Breast epithelium (tissue), 4 donors: Measurements from ENCODE around the gene SERPINA1. TPM values are rescaled to one million over a fixed set of nuclear protein-coding genes. Genes with fewer than 3 reads are reported as not detected.

Experiments used
- DNase-seq, 2 donors: peaks; one replicate each; pipeline ENCODE4 v3.0.0-alpha.2; 2019; ENCODE audit warnings: low spot score in 2 of 2
- H3K27ac ChIP-seq, 2 donors: fragments of 200-600 bp; sonication (generic) in 1 of 2; one replicate each; pipeline ENCODE4 v1.5.1; 2016 to 2019; ENCODE audit warnings: mild to moderate bottlenecking in 1 of 2
- H3K27me3 ChIP-seq, 2 donors: fragments of 200-600 bp; sonication (generic) in 1 of 2; one replicate each; pipeline versions ENCODE4 v1.5.1 to v1.6.0; 2017 to 2019; ENCODE audit warnings: control low read depth in 1 of 2, mild to moderate bottlenecking in 1 of 2
- H3K36me3 ChIP-seq: fragments of 200-600 bp; one replicate; pipeline ENCODE4 v1.5.1; 2019
- H3K4me1 ChIP-seq, 2 donors: fragments of 200-600 bp; sonication (generic); one replicate each; pipeline ENCODE4 v1.5.1; 2016 to 2019; ENCODE audit warnings: control low read depth in 1 of 2
- H3K4me3 ChIP-seq, 3 donors: fragments of 200-600 bp; sonication (generic); 1 replicate in 2 of 3; 2 replicates in 1 of 3; pipeline ENCODE4 v1.5.1; 2016 to 2019; ENCODE audit warnings: mild to moderate bottlenecking in 3 of 3, moderate library complexity in 2 of 3
- H3K9me3 ChIP-seq, 2 donors: fragments of 200-600 bp; sonication (generic) in 1 of 2; one replicate each; pipeline ENCODE4 v1.5.1; 2016 to 2019; ENCODE audit warnings: control low read depth in 1 of 2
- POLR2A ChIP-seq: fragments of 450-650 bp; IDR thresholded peaks from one replicate; pipeline ENCODE4 v1.6.1; 2016; ENCODE audit warnings: antibody characterized with exemption, mild to moderate bottlenecking, moderate library complexity
- POLR2AphosphoS5 ChIP-seq, 3 donors: sonication (generic); formaldehyde crosslinking; IDR thresholded peaks; one replicate each; pipeline ENCODE4 v1.6.1; 2017; ENCODE audit warnings: antibody characterized with exemption in 3 of 3
- intact Hi-C: fragments of 100-400 bp; cut with DNase I; formaldehyde crosslinking; loops from one replicate; pipeline ENCODE4 v1.15.1; 2023; ENCODE audit warnings: low total_unique reads
- total RNA-seq, 3 donors: library from RNA; depleted of rRNA; stranded (reverse); fragments of >200 nt; gene quantifications; one replicate each; pipeline ENCODE4 v1.1.0, GENCODE V29; 2016
- TF ChIP-seq, protein P1 (sequence below), 3 donors: fragments of 450-650 bp; IDR thresholded peaks; one replicate each; pipeline ENCODE4 v1.5.1; 2016 to 2017; ENCODE audit warnings: antibody characterized with exemption in 3 of 3, mild to moderate bottlenecking in 3 of 3, moderate library complexity in 3 of 3

The SERPINA1 gene
- total RNA-seq, 3 donors from 2014 or later: 7.5 to 200 (median 42.6) TPM

DNA sequence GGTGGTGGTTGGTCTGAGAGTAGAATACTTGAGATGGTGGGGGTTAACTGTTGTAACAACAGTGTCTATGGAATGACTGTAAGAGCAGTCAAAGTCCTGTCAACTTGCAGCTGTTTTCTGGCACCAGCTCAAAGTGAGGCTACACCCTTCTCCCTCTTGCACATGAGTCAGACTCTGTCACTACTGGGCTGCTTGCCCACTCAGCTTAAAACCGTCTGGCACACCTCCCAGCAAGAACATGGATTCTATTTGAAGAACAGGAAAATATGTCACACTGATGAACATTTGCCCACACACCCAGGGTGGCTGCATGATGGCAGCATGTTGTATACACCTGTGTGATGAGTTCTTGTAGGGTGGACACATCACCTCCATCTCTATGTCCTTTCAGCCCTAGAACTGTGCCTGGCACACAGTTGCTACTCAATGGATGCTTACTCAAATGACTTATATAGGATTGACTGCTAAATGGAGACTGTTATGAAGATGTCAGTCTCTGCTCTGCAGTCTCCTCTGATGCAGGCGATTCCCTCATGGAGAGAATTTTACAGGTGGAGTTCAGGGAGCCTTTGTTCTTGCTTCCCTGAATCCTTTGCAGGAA is 46.0 kb downstream of the SERPINA1 start:
- H3K27me3 ChIP-seq: no peaks in the 10 kb centered on the region
- DNase-seq: peak; percentile 88 to 90
- H3K9me3 ChIP-seq: no peaks in the 10 kb centered on the region
- TF ChIP-seq POLR2A (no peak), POLR2AphosphoS5 (IDR thresholded peaks at IDR 0.05) (no peak)
- TF ChIP-seq, protein P1, sequence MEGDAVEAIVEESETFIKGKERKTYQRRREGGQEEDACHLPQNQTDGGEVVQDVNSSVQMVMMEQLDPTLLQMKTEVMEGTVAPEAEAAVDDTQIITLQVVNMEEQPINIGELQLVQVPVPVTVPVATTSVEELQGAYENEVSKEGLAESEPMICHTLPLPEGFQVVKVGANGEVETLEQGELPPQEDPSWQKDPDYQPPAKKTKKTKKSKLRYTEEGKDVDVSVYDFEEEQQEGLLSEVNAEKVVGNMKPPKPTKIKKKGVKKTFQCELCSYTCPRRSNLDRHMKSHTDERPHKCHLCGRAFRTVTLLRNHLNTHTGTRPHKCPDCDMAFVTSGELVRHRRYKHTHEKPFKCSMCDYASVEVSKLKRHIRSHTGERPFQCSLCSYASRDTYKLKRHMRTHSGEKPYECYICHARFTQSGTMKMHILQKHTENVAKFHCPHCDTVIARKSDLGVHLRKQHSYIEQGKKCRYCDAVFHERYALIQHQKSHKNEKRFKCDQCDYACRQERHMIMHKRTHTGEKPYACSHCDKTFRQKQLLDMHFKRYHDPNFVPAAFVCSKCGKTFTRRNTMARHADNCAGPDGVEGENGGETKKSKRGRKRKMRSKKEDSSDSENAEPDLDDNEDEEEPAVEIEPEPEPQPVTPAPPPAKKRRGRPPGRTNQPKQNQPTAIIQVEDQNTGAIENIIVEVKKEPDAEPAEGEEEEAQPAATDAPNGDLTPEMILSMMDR (IDR thresholded peaks at IDR 0.05): no peak
- H3K27ac ChIP-seq: peak overlapping the region in 1 of 2 donors; percentile 54
- intact Hi-C loops: no loop called here
- H3K36me3 ChIP-seq: no peaks in the 10 kb centered on the region
- no peak overlapping the region for H3K4me3 ChIP-seq
- peaks cover 0 to 6% of the 10 kb centered on the region in 2 donors for H3K4me1 ChIP-seq

DNA sequence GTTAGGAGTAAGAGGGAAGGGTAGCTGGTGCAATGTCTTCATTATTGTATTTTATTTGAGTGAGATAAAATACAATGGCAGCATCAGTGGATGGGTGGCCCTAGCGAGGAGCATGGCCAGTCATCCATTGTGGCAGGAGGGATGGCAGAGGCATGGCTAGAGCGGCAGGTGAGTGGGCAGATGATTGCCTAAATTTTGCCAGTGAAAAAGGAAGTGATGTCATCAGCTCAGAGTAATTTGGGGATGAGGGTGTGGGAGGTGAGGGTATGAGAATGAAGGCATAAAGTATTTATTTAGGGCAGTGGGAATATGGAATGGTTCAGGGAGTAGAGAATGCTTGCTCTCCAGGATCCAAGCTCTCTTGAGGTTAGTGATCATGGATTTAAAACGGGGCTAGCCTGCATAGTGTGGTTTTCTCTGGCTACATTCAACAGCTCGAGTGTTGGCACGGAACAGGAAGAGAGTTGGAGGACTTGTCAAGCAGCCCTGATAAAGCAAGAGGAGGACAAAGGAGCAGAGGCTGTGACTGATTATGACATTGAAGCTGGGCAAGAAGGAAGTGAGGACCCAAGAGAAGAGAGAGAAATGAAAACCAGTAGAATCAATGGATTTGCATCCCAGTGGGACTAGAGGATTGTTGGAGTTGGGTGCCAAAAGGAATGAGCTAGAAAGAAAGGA is 46.6 kb downstream of the SERPINA1 start:
- no peak for DNase-seq
- TF ChIP-seq POLR2A: no peak
- TF ChIP-seq, protein P1 (IDR thresholded peaks at IDR 0.05): no peak
- TF ChIP-seq POLR2AphosphoS5 (IDR thresholded peaks at IDR 0.05): no peak
- Histone ChIP-seq H3K27me3 (no peaks in the 10 kb centered on the region), H3K4me1 (peaks cover 0 to 6% of the 10 kb centered on the region in 2 donors), H3K9me3 (no peaks in the 10 kb centered on the region), H3K36me3 (no peaks in the 10 kb centered on the region), H3K27ac (peak overlapping the region; percentile 16 to 54), H3K4me3 (no peak overlapping the region)
- intact Hi-C loops: no loop called here

DNA sequence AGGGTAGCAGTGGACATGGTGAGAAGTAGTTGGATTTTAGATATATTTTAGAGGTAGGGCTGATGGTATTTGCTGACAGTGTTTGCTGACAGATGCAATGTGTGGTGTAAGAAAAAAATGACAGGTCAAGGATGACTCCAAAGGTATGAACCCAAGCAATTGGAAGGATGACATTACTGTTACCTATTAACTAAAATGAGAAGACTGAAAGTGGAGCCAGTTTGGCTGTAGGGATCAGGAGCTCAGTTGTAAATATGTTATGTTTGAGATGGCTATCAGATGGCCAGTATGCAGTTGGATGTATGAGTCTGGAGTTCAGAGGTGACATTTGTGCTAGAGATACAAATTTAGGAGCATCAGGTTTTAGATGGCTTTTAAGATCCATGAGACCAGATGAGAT is 47.9 kb downstream of the SERPINA1 start:
- H3K4me3 ChIP-seq: no peak overlapping the region
- no peak for DNase-seq
- H3K4me1 ChIP-seq: peaks cover 0 to 6% of the 10 kb centered on the region in 2 donors
- H3K36me3 ChIP-seq: no peaks in the 10 kb centered on the region
- no peaks in the 10 kb centered on the region for H3K9me3 ChIP-seq
- no peak overlapping the region for H3K27ac ChIP-seq
- H3K27me3 ChIP-seq: no peaks in the 10 kb centered on the region
- TF ChIP-seq POLR2AphosphoS5 (IDR thresholded peaks at IDR 0.05) (no peak), POLR2A (no peak)
- TF ChIP-seq, protein P1 (IDR thresholded peaks at IDR 0.05): no peak
- intact Hi-C loops: no loop called here

DNA sequence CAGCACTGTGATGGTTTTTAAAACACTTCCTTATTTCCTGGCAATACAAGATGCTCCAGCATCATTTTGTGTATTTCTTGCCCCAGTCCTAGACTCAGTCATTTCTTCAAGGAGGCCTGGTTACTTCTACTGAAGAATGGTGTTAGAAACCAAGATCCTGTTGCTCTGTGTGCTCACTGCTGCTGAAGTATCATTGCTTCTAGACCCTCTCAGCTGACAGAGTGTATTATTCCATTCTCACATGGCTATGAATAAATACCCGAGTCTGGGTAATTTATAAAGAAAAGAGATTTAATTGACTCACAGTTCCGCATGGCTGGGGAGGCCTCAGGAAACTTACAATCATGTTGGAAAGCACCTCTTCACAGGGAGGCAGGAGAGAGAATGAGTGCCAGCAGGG is 50.4 kb downstream of the SERPINA1 start:
- H3K4me1 ChIP-seq: peaks cover 0 to 6% of the 10 kb centered on the region in 2 donors
- H3K4me3 ChIP-seq: no peak overlapping the region
- H3K27me3 ChIP-seq: no peaks in the 10 kb centered on the region
- TF ChIP-seq POLR2A (no peak), POLR2AphosphoS5 (IDR thresholded peaks at IDR 0.05) (no peak)
- TF ChIP-seq, protein P1 (IDR thresholded peaks at IDR 0.05): no peak
- no peaks in the 10 kb centered on the region for H3K36me3 ChIP-seq
- intact Hi-C loops: loop anchor here (10.0 kb wide), 1 partner anchor 397 kb away; no protein-coding TSS in a partner anchor
- H3K9me3 ChIP-seq: no peaks in the 10 kb centered on the region
- no peak for DNase-seq
- H3K27ac ChIP-seq: no peak overlapping the region

DNA sequence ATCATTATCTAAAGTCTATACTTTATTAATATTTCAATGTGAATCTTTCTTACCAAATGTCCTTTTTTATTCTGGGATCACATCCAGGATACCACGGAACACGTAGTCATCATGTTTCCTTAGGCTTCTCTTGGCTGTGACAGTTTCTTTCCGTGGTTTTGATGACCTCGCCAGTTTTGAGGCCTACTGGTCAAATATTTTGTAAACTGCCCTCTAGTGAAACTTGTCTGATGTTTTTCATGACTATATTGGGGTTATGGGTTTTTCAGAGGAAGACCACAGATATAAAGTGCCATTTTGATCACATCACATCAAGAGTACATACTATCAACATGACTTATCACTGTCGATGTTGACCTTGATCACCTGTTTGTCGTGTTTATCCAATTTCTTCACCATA is 51.1 kb downstream of the SERPINA1 start:
- H3K4me1 ChIP-seq: peaks cover 0 to 6% of the 10 kb centered on the region in 2 donors
- no peak for DNase-seq
- H3K36me3 ChIP-seq: no peaks in the 10 kb centered on the region
- TF ChIP-seq, protein P1 (IDR thresholded peaks at IDR 0.05): no peak
- no peak for TF ChIP-seq POLR2AphosphoS5 (IDR thresholded peaks at IDR 0.05)
- TF ChIP-seq POLR2A: no peak
- no peak overlapping the region for H3K27ac ChIP-seq
- H3K27me3 ChIP-seq: no peaks in the 10 kb centered on the region
- H3K9me3 ChIP-seq: no peaks in the 10 kb centered on the region
- intact Hi-C loops: loop anchor here (10.0 kb wide), 1 partner anchor 398 kb away; no protein-coding TSS in a partner anchor
- no peak overlapping the region for H3K4me3 ChIP-seq
